Epithelial cell of prostate (primary cell): ENCODE results near the gene MAT2A.
"Not testable (repeated sequence)": the region's sequence is repeated elsewhere in the genome, so short reads cannot be mapped to it uniquely, and the experiment has no call there.

Experiments
- DNase-seq: peaks from one replicate; pipeline ENCODE4 v3.0.0-alpha.2; 2011; ENCODE audit warnings: low read depth, low spot score
- H3K27ac ChIP-seq: fragments of 450-650 bp; 2 replicates; pipeline ENCODE4 v1.5.1; 2017; ENCODE audit warnings: mild to moderate bottlenecking

MAT2A gene

DNA sequence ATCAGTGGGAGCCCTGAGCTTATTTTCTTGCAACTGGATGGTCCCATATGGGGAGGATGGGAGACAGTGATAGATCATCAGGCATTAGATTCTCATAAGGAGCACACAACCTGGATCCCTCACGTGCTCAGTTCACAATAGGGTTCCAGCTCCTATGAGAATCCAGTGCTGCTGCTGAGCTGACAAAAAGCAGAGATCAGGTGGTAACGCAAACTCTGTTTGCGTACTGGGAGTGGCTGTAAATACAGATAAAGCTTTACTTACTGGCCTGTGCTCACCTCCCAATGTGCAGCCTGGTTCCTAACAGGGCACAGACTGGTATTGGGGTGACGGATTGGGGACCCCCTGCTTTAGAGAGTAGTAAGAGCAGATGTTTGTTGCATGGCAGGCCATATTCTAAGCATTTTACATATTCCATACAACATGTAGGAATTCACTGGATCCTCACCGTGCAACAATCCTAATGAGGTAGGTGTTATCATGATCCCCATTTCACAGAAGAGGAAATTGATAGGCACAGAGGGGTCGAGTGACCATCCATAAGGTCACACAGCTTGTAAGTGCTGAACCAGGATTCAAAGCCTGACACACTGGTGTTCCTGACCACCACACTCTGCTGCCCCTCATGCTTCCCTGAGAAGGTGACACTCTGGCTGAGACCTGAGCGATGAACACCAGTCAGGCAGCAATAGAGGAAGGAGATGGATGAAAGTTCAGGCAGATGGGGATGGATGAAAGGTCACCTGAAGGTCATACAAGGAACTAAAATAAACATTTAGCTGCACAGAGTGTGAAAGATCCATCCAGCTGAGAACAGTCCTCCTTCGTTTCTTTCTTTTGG is 15.7 kb upstream of the MAT2A start:
- DNase-seq, result no peak
- H3K27ac ChIP-seq, result no peak overlapping the region

DNA sequence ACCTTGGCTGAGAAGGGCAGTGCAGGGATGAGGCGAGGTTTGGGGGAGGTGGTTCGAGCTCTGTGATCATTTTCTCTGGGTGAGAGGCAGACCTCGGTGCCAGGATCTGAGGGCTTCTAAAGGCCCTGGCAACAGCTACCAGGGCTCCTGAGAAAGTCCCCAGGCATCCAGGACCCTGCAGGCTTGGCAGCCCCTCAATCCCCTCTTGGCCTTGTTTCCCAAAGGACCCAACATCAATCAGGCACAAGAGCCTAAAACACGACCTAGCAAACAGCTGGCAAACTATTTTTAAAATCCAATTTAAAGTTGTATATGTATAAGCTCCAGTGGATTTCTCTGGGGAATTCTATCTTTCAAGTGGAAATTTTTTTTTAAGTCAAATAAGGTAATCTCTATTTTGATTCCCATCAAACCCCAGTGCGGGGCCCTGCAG is 15.0 kb upstream of the MAT2A start:
- no peak overlapping the region for H3K27ac ChIP-seq
- DNase-seq, result no peak

DNA sequence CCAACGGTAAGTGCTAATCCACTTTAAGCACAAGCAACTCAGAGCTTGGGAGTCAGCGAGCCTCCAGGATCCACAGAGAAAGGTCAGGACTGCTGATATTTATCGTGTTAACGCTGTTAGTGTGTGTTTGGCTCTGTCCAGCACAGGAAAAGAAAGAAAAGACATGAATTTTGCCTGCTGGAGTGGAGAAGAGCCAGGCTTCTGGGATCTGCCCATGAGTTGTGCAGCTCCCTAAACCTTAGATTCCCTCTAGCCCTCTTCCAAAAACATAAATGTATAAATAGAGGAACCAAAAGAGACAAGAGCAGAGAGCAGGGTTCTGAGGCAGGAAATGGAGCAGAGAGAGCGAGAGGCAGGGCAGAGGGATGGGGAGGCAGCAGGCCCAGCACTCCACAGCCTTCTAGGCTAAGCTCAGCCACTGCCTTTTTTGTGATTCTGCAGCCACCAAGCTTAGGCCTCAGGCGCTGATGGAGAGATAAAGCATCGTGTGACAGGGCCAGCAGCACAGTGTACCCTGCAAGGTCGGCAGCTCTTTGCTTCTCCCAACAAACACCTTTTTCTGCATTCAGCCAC is 14.5 kb upstream of the MAT2A start:
- no peak for DNase-seq
- H3K27ac ChIP-seq, result no peak overlapping the region

DNA sequence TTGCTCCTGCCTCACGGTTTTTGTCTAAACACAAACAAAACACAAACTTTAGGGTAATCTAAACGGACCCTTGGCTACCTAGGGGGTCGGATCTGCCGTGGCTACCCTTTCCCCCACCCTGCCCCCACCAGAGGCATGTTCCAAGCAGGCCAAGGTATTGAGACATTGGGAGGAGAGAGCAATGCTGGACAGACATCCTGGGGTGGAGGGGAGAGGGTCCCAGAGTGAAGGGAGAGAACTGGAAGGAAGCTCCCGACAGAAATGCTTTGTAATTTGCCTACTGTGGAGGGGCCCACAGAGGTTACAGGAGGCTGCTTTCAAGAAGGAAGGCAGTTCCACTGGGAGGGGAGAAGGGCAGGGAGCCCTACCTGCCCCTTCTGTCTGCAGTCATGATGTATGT is 13.9 kb upstream of the MAT2A start:
- H3K27ac ChIP-seq, result no peak overlapping the region

DNA sequence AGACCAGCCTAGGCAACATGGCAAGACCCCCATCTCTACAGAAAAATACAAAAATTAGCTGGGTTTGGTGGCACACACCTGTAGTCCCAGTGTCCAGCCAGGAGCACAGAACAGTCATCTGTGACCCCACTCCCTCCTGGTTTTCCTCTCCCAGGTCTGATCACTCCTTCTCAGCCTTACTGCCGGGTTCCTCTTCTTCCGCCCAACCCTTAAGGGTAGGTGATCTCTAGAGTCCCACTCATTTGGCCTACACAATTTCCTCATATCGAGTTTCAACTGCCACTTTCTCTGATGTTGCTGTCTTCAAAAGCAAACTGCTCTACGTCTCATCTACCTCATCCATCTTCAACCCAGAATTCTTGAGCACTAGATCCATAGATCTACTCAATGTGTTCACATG is 13.4 kb upstream of the MAT2A start:
- no peak overlapping the region for H3K27ac ChIP-seq
- no peak for DNase-seq

More for the DNA sequence above, 13.9 kb upstream of the MAT2A start:
- no peak for DNase-seq

DNA sequence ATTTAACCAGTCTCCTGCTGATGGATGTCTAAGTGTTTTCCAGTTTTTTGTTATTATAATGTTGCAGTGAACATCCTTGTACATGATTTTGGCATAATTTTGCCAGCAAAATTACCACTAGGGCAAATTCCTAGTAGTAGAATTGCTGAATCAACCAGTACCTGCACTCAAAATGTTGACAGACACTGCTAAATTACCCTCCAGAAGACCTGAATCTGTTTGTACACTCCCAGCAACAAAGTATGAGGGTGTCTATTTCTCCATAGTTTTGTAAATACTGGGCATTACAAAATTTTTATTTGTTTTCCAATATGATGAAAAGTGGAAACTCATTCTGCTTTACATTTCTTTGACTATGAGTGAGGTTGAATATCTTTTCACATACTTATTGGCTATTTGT is 11.2 kb upstream of the MAT2A start:
- H3K27ac ChIP-seq, result no peak overlapping the region

DNA sequence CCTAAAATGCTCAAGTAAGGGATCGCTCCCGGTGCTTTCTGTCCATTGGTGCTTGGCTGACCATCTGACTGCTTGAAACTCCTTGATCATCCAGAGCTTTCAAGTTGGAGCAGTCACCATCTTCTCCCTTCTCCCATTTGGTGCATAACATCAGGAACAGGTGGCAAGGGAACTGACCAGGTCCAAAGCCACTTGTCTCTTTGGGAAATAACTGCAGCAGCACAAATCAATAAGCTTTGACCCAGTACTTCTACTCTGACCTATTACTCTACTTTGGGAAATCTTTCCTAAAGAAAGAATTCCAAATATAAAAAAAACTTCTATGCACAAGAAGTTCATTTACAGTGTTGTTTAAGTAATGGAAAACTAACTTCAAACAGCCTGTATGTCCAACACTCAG is 10.6 kb upstream of the MAT2A start:
- H3K27ac ChIP-seq, result no peak overlapping the region
- DNase-seq, result no peak

More for the DNA sequence above, 11.2 kb upstream of the MAT2A start:
- no peak for DNase-seq

DNA sequence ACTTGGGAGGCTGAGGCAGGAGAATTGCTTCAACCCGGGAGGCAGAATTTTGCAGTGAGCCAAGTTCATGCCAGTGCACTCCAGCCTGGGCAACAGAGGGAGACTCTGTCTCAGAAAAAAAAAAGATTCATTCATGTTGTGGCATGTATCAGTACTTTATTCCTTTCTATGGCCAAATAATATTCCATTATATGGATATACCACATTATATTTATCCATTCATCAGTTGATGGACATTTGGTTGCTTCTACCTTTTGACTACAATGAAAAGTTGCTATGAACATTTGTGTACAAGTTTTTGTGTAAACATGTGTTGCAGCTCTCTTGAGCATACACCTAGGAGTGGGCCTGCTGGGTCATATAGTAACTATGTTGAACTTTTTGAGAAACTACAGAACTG is 9.2 kb upstream of the MAT2A start:
- H3K27ac ChIP-seq, result no peak overlapping the region
- no peak for DNase-seq

DNA sequence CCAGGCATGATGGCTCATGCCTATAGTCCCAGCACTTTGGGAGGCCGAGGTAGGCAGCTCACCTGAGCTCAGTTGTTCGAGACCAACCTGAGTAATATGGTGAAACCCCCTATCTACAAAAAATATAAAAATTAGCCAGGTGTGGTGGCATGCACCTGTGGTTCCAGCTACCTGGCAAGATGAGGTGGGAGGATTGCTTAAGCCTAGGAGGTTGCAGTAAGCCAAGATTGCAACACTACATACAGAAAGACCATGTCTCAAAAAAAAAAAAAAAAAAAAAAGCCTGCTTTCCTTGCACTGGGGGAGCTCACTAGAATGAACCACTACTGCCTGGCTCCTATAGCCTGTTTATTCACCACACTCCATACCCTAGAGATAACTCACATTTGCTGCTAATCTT is 7.4 kb upstream of the MAT2A start:
- H3K27ac ChIP-seq, result no peak overlapping the region
- no peak for DNase-seq

DNA sequence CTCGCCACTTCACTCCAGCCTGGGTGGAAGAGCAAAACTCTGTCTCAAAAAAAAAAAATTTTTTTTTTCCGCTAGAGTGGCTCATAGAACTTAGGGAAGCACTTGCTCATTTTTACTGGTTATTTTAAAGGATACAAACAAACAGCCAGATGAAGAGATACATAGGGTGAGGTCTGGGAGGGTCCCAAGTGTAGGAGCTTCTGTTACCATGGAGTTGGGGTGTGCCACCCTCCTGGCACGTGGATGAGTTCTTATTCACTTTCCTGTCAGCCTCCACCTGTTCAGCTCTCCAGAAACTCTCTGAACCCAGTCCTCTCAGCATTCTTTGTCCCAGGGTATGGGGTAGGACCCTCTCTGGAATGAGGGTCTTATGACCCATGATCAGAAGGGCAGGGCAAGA is 4.9 kb upstream of the MAT2A start:
- no peak overlapping the region for H3K27ac ChIP-seq
- no peak for DNase-seq

DNA sequence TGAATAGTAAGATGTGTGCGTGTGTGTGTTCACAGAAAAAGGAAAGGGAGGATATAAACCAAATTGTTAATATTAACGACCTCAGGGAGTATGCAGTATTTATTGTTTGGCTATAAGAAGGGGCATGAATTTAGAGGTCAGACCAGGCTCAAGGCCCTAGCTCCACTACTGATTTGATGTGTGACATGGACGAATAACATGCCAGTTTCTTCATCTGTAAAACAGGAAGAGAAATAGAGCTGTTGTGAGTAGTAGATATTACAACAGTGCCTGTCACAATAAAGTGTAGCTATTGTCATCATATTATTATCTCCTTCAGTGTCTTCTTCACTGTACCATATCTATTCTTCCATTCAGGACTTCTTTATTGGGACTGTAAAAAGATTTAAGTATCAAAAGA is 4.1 kb upstream of the MAT2A start:
- no peak overlapping the region for H3K27ac ChIP-seq
- DNase-seq, result no peak

DNA sequence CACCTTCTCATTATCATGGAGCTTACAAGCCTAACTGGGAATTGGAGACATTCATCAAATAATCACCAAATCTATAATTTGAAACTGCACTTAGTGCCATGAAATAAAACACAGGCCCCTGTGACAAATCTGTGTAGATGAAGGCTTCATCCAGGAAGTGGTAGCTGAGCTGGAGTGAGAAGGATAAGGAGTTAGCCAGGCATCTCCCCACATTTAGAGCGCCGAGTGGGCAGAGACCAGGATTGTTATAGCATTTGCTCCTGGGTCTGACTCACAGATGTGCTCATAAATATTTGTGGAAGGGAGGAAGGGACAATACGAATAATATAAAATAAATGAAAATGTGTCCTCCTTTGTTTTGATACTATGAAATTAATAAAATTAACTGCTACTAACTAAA is 2.5 kb upstream of the MAT2A start:
- H3K27ac ChIP-seq, result peak overlapping the region; percentile 90
- DNase-seq, result no peak

DNA sequence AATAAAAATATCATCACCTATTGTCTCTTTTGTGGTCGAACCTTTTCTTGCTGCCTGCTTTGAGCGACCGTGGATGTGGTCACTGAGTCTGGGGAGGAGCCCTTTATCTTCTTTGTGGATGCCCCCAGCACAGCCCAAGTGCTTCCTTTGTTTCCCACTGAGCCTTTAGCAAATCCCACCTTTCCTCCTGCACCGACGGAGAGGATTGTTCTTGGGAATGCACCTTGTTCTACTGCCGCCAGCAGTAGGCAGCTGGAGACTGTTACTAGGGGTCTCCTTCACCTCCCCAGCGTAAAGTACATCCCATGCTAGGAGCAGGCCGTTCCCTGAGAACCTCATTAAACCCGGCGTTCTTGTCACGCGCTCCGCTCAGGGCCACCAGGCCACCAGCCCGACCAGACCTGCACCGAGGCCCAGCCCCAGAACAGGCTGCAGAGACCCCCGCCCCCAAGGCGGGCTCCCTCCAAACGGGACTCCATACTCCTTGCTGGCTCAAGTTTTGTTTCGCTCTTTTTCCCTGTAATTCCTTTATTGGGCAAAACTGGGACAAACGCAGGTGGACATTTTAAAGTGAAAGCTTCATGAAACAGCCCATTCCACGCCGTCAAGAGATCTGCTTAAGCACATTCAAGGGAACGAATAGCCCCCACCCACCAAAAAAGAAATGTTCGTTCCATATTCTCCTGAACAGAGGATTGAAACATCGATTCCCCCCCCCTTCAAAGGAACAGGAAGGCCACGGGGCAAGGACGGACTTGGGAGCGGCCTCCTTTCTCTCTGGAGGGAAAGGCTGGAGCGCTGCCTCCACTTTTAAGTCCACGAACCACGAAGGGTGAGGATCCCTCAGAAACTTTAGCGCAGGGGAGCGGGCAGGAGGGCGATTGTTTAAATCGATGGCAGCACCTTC is 1.1 kb upstream of the MAT2A start:
- DNase-seq, result no peak
- H3K27ac ChIP-seq, result peak overlapping the region; percentile 90

DNA sequence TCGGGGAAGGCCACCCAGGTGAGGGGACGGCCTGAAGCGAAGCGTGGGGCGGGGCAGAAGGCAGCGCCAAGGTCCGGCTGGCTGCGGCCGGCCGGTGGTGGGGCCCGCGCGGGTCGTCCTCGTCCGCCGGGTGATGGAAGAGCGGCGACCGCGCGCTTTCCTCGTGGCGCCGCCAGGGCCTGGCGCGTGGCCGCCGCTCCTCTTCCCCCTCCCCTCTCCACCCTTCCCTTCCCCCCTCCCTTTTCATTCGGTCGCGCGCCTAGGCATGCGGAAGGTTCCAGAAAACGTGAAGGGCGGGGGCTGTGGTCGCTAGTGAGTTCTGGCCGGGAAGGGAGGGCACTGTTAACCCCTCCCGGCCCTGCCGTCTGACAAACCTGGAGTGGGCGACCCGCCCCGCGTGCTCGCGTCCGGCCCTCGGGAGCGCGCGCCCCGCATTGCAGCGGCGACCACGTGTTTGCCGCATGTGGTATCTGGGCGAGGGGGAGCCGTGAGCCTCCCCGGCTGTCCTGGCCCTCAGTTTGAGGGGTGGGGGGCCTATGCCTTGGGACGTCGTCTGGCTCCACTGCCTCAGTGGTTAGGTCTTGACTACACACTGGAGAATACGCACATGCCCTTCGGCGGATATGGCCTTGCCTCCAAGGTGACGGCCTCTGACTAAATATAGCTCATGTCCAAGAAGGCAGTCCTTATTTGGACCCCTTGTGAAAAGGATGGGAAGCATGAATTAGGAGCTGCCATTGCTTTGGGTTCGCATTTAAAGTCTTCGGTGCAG is 579 bp downstream of the MAT2A start:
- H3K27ac ChIP-seq, result peak overlapping the region; percentile 90
- no peak for DNase-seq

DNA sequence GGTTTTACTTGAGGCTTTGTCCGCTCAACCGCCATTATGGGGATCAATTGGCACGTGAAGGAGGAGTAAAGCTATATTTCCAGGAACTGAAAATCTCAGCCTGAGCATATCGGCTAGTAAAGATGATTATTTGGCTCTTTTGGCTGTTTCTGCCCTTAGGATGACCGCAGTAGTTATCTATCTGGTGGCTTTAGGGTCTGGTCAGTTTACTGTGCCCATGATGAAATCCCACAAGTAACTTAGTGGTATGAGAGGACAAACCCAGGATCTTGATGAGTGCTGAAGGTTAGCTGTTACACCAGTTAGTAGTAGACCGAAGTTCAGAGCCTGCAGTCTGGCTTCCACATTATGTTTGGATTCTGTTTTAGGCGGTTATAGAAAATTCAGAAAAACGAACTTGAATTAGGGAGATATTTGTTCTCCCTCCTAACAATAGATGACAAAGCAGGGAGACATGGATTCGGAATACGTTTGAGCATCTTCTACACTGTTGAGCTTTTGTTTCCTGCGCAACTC is 1.2 kb downstream of the MAT2A start:
- H3K27ac ChIP-seq, result peak overlapping the region; percentile 90
- no peak for DNase-seq

DNA sequence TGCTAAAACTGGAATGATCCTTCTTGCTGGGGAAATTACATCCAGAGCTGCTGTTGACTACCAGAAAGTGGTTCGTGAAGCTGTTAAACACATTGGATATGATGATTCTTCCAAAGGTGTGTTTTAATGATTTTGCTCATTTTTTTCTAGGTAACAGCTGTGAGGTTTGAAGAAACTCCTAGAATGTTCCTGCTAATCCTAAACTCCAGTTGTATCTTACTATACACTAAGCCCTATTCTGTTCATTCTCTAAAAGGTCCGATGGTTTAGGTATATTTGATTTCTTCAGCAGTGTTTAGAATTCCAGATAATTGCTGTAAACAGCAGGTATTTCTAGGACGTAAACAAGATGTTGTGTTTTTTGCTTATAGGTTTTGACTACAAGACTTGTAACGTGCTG is 2.3 kb downstream of the MAT2A start:
- no peak for DNase-seq
- peak overlapping the region; percentile 90 for H3K27ac ChIP-seq

DNA sequence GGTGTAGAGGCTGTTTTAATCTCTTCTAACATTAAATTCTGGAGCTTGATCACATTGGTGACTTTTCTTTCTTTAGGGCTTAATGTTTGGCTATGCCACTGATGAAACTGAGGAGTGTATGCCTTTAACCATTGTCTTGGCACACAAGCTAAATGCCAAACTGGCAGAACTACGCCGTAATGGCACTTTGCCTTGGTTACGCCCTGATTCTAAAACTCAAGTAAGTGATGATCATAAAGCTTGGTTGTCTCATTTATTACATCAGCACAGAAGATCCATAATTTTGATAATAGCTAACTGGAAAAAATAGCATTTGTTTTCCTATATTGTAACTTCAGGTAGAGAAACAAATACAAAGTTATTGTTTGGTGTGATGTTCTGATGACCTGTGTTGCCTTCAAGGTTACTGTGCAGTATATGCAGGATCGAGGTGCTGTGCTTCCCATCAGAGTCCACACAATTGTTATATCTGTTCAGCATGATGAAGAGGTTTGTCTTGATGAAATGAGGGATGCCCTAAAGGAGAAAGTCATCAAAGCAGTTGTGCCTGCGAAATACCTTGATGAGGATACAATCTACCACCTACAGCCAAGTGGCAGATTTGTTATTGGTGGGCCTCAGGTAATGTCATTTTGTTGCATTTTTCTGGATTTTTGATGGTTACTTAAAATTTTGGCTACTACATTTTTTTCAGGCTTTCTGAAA is 2.9 kb downstream of the MAT2A start:
- no peak for DNase-seq
- H3K27ac ChIP-seq, result peak overlapping the region; percentile 90

DNA sequence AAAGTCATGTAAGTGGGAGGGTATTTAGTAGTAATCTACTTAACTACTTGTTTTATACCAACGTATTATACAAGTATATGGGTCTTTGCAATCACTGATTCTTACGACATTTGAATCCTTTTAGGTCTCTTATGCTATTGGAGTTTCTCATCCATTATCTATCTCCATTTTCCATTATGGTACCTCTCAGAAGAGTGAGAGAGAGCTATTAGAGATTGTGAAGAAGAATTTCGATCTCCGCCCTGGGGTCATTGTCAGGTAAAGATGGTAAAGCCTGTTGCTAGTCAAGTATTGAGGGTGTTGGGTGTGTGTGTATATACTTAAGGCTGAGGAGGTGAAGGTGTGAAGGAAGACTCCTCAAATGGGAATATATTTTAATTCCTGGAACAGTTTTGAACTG is 3.8 kb downstream of the MAT2A start:
- H3K27ac ChIP-seq, result peak overlapping the region; percentile 90
- no peak for DNase-seq

DNA sequence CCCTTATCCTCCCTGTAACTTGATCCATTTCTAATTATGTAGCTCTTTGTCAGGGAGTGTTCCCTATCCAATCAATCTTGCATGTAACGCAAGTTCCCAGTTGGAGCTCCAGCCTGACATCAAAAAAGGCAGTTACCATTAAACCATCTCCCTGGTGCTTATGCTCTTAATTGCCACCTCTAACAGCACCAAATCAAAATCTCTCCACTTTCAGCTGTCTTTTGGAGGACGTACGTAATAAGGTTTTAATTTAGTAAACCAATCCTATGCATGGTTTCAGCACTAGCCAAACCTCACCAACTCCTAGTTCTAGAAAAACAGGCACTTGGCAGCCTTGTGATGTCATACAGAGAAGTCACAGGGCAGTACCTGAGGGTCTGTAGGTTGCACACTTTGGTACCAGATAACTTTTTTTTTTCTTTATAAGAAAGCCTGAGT is 5.3 kb downstream of the MAT2A start:
- not testable (repeated sequence) for DNase-seq
- H3K27ac ChIP-seq, result peak overlapping the region; percentile 90
